ENCODE measurements around the gene C7orf25.

Gene C7orf25

GRCh38 chr7:42922017-42922753 is 10.3 kb upstream of the C7orf25 start (continued):
- TF ChIP-seq ZNF302 (tag by site-specific recombination; IDR thresholded peaks at IDR 0.05; ENCODE audit: low read depth) = no peak

- no peak overlapping the region for H3K4me3 ChIP-seq (ENCODE audit: low read depth, low read length)
- no peaks in the 10 kb centered on the region for H3K9me3 ChIP-seq (ENCODE audit: control insufficient read depth, insufficient read depth, low read depth, low read length)
- peaks cover 23 to 54% of the 10 kb centered on the region in 2 experiments for H3K36me3 ChIP-seq (ENCODE audit: control insufficient read depth in 2 of 2, insufficient read depth in 1 of 2, low read length in 2 of 2)
- ChIA-PET CTCF (interaction anchor here (0.6 to 1.5 kb wide), 2 partner anchors 39 to 975 kb away, joined by 3 to 5 read pairs; no protein-coding TSS in a partner anchor), POLR2A (interaction anchor here (1.4 kb wide), 1 partner anchor 13 kb away, joined by 4 read pairs; no protein-coding TSS in a partner anchor)
- TF ChIP-seq ZNF521 (tag by site-specific recombination; IDR thresholded peaks at IDR 0.05) (no peak), ZFHX2 (tag by site-specific recombination; conservative IDR thresholded peaks at IDR 0.05) (no peak), ZNF658 (tag by site-specific recombination; IDR thresholded peaks at IDR 0.05) (no peak), ZNF280D (tag by site-specific recombination; IDR thresholded peaks at IDR 0.05) (no peak), ZFP3 (tag by site-specific recombination; IDR thresholded peaks at IDR 0.05; ENCODE audit: low read depth) (no peak), ZSCAN18 (tag by site-specific recombination; IDR thresholded peaks at IDR 0.05) (no peak), ZNF610 (tag by site-specific recombination; IDR thresholded peaks at IDR 0.05; ENCODE audit: borderline replicate concordance) (no peak), AEBP2 (tag by site-specific recombination; IDR thresholded peaks at IDR 0.05; ENCODE audit: borderline replicate concordance) (no peak), ZNF561 (tag by site-specific recombination; IDR thresholded peaks at IDR 0.05; ENCODE audit: borderline replicate concordance) (no peak), ZNF221 (tag by site-specific recombination; IDR thresholded peaks at IDR 0.05; ENCODE audit: borderline replicate concordance) (no peak), ZNF654 (tag by site-specific recombination; IDR thresholded peaks at IDR 0.05; ENCODE audit: low read depth) (no peak), ZNF704 (tag by site-specific recombination; IDR thresholded peaks at IDR 0.05) (no peak), TCF7L2 (IDR thresholded peaks at IDR 0.05; ENCODE audit: borderline replicate concordance, low read depth, low read length) (no peak), ZNF501 (tag by site-specific recombination; IDR thresholded peaks at IDR 0.05) (no peak), ZNF548 (tag by site-specific recombination; IDR thresholded peaks at IDR 0.05) (no peak), ZNF48 (tag by site-specific recombination; IDR thresholded peaks at IDR 0.05) (no peak), ZNF549 (tag by site-specific recombination; IDR thresholded peaks at IDR 0.05) (no peak), ZNF423 (tag by site-specific recombination; IDR thresholded peaks at IDR 0.05) (no peak), BCL11A (tag by site-specific recombination; IDR thresholded peaks at IDR 0.05; ENCODE audit: low read depth) (no peak), ZNF10 (tag by site-specific recombination; IDR thresholded peaks at IDR 0.05) (no peak)
- no peak overlapping the region for H3K27ac ChIP-seq (ENCODE audit: extremely low read depth, low read depth, low read length)
- H3K4me1 ChIP-seq (ENCODE audit: control insufficient read depth, insufficient read depth, low read length) = no peaks in the 10 kb centered on the region
These were observed 3.5 kb upstream of the C7orf25 start for GRCh38 chr7:42915356-42915755.
